Mononuclear cell (primary cell): Measurements from ENCODE around the gene PHACTR3. TPM values are rescaled to one million over a fixed set of nuclear protein-coding genes. Genes with fewer than 3 reads are reported as not detected.

ENCODE experiments used
- H3K27me3 ChIP-seq: 2 replicates; pipeline ENCODE4 v1.6.0; 2011; ENCODE audit warnings: low read length, control low read depth; ENCODE audit not compliant: insufficient read depth
- H3K4me1 ChIP-seq: 2 replicates; pipeline ENCODE4 v1.5.1; 2011; ENCODE audit warnings: mild to moderate bottlenecking, low read length, control low read depth; ENCODE audit not compliant: insufficient read depth
- H3K4me3 ChIP-seq: 2 replicates; pipeline ENCODE4 v1.5.1; 2011; ENCODE audit warnings: mild to moderate bottlenecking, low read length, moderate library complexity
- H3K9me3 ChIP-seq: 2 replicates; pipeline ENCODE4 v1.5.1; 2011; ENCODE audit warnings: low read depth, mild to moderate bottlenecking, control low read depth, low read length
- total RNA-seq: library from RNA; depleted of rRNA; stranded (reverse); fragments of >200 nt; gene quantifications from one replicate; pipeline ENCODE4 v1.2.3, GENCODE V29; 2012

Gene PHACTR3
- total RNA-seq, 1 donor = 0.21 TPM

GRCh38 chr20:59778615-59779200 is 174.4 kb downstream of the PHACTR3 start:
- Histone ChIP-seq H3K27me3 (no peaks in the 10 kb centered on the region), H3K4me1 (no peaks in the 10 kb centered on the region), H3K4me3 (no peak overlapping the region), H3K9me3 (no peaks in the 10 kb centered on the region)

DNA sequence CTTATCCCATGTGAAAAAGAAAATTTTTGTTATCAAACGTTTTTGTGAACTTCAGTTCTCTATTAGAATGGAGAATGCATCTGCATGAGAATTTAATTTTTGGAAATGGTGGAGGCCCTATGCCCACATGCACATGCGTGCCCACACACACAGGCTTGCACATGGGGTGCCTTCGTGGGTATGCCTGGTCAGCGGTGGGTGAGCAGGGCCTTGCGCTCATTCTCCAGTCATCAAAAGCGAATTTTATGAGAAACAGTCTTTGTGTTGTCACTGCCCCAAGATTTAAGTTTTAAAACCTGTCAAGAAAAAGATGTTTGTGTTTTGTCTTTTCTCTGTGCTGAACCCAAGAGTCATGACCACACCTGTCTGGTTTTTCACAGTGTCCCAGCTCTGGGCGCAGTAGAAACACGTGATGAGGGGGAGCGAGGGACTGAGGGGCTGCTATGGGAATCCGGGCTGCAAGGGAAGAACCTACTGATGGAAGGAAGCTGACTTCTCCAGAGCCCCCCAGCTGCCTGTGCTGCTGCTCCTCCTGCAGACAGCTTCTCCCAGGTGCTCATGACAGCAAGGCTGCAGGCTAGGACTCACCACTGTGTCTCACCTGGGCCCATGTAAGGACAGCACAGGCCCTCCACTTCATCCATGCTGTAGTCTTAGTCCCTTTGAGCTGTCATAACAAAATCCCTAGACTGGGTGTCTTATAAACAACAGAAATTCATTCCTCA is 175.5 kb downstream of the PHACTR3 start:
- Histone ChIP-seq H3K9me3 (no peaks in the 10 kb centered on the region), H3K27me3 (no peaks in the 10 kb centered on the region), H3K4me3 (no peak overlapping the region), H3K4me1 (no peaks in the 10 kb centered on the region)

GRCh38 chr20:59780494-59781185 is 176.3 kb downstream of the PHACTR3 start:
- H3K9me3 ChIP-seq = no peaks in the 10 kb centered on the region
- H3K27me3 ChIP-seq = no peaks in the 10 kb centered on the region
- H3K4me1 ChIP-seq = no peaks in the 10 kb centered on the region
- H3K4me3 ChIP-seq = no peak overlapping the region

GRCh38 chr20:59781226-59781625 is 176.9 kb downstream of the PHACTR3 start:
- Histone ChIP-seq H3K27me3 (no peaks in the 10 kb centered on the region), H3K4me1 (peaks cover 3% of the 10 kb centered on the region), H3K9me3 (no peaks in the 10 kb centered on the region), H3K4me3 (no peak overlapping the region)

GRCh38 chr20:59782986-59783640 is 178.8 kb downstream of the PHACTR3 start:
- Histone ChIP-seq H3K27me3 (no peaks in the 10 kb centered on the region), H3K9me3 (no peaks in the 10 kb centered on the region), H3K4me3 (no peak overlapping the region), H3K4me1 (peaks cover 19% of the 10 kb centered on the region)

DNA sequence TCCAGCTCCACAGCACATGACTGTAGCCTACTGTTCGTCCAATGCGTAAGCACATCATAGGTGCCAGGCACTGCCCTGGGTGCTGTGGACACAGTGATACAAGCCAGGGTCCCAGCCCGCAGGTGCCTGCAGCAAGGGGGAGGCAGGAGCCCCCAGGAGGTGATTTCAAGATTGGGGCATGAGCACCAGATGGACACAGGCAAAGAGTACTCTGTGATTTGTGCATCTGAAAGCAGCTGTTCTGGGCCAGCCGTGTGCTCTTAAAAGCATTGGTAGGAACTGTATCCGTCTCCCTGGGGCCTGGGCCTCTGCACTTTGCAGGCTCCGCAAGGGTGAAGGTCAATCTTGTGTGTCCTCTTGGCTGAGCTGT is 179.3 kb downstream of the PHACTR3 start:
- peaks cover 19% of the 10 kb centered on the region for H3K4me1 ChIP-seq
- no peaks in the 10 kb centered on the region for H3K9me3 ChIP-seq
- no peaks in the 10 kb centered on the region for H3K27me3 ChIP-seq
- no peak overlapping the region for H3K4me3 ChIP-seq

GRCh38 chr20:59784365-59784764 is 180.0 kb downstream of the PHACTR3 start:
- Histone ChIP-seq H3K4me3 (no peak overlapping the region), H3K9me3 (no peaks in the 10 kb centered on the region), H3K4me1 (peaks cover 19% of the 10 kb centered on the region), H3K27me3 (no peaks in the 10 kb centered on the region)

GRCh38 chr20:59784791-59785668 is 180.7 kb downstream of the PHACTR3 start:
- no peaks in the 10 kb centered on the region for H3K27me3 ChIP-seq
- peaks cover 19% of the 10 kb centered on the region for H3K4me1 ChIP-seq
- no peak overlapping the region for H3K4me3 ChIP-seq
- no peaks in the 10 kb centered on the region for H3K9me3 ChIP-seq

DNA sequence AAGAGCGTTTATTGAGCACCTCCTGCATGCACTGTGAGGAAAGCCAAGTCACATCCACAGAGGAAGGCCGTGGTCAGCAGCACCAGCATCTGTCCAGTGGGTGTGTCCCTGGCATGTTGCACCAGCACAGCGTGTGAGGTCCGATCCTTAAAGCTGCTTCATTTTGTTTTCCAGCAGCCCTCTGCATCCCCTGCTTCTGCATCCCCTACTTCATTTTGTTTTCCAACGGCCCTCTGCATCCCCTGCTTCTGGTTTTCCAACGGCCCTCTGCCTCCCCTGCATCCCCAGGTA is 181.3 kb downstream of the PHACTR3 start:
- no peaks in the 10 kb centered on the region for H3K9me3 ChIP-seq
- H3K4me3 ChIP-seq = no peak overlapping the region
- H3K4me1 ChIP-seq = peaks cover 19% of the 10 kb centered on the region
- no peaks in the 10 kb centered on the region for H3K27me3 ChIP-seq

GRCh38 chr20:59785986-59786795 is 181.9 kb downstream of the PHACTR3 start:
- peaks cover 3% of the 10 kb centered on the region for H3K27me3 ChIP-seq

DNA sequence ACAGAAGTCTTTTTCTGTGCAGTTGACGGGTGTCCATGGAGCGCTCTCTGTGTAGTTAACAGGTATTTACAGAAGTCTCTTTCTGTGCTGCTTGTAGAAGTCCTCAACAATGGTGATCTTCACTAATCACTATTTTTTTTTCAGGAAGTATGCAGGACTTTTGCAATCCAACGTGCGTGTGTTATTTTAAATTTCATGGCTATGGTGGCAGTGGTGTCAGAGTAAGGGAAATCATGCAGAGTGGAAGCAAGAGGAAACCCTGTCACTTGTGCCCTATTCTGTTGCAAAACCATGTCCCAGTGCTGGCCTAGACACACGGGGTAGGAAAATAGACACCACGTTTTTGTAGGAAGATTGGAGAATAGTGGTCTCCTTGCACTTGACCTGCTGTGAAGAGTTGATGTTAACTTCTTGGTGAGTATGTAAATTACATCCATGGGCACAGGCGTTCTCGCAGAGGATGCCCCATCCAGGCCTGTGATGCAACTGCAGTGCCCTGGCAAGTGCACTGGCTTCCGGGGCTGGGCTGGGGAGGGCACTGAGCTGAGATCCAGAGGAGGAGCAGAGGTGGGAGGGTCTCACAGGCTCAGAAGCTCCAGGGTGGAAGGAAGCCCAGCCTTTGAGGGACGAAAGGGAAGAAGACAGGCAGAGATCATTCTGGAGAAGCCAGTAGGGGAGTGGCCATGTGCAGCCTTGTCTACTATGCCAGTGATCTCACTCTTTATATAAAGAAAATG is 182.6 kb downstream of the PHACTR3 start:
- H3K9me3 ChIP-seq = peaks cover under 1% of the 10 kb centered on the region
- H3K27me3 ChIP-seq = peaks cover 3% of the 10 kb centered on the region
- no peak overlapping the region for H3K4me3 ChIP-seq
- peaks cover 19% of the 10 kb centered on the region for H3K4me1 ChIP-seq

More at GRCh38 chr20:59785986-59786795, 181.9 kb downstream of the PHACTR3 start:
- H3K4me3 ChIP-seq = no peak overlapping the region
- H3K4me1 ChIP-seq = peaks cover 19% of the 10 kb centered on the region
- H3K9me3 ChIP-seq = no peaks in the 10 kb centered on the region

DNA sequence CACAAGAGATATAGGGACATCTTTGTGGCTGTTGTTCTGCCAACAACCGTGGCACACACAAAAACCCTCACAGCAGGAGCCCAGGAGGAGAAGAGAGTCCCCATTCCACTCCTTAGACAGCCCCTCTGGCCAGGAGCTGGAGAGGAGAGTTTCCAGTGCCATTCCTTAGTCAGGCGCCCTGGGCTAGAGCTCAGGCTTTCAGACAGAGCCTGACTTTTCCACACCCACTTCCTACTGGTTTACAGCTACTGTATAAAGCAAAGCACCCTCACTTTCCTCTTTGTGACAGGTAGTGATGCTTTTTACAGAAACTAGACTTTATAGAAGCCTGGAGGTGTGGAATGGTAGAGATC is 183.2 kb downstream of the PHACTR3 start:
- Histone ChIP-seq H3K4me3 (no peak overlapping the region), H3K9me3 (peaks cover 6% of the 10 kb centered on the region), H3K4me1 (peaks cover 19% of the 10 kb centered on the region), H3K27me3 (peaks cover 5% of the 10 kb centered on the region)

DNA sequence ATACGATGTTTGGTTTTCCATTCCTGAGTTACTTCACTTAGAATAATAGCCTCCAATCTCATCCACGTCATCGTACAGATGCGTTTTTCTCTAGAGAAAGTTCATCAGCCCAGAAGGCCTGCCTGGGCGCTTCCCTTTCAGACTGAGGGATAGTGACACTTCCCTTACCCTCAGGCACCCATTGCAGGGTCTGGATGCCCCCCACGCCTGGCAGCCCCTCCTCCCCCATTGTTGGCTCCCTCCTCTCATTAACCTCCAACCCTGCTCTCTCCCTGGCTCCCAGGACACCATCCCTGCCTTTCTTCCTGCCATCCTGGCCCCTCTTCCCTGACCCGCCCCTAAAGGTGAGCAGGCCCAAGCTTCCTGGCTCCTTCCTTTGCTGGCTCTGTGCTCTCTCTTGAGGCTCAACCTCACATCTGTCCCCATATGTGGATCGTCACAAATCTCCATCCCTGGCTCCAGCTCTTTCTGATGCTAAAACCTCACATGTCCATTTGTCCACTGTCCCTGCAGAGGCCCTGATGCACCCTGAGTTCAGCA is 183.9 kb downstream of the PHACTR3 start:
- no peak overlapping the region for H3K4me3 ChIP-seq
- H3K9me3 ChIP-seq = peaks cover 6% of the 10 kb centered on the region
- H3K4me1 ChIP-seq = peaks cover 19% of the 10 kb centered on the region
- H3K27me3 ChIP-seq = peaks cover 5% of the 10 kb centered on the region
